Activated naive CD4-positive, alpha-beta T cell treated with anti-CD3 and anti-CD28 coated beads, Interleukin-2, amount 50 U/mL, for 72 hours (primary cell): Measurements from ENCODE around the gene SYNJ2. TPM values are rescaled to one million over a fixed set of nuclear protein-coding genes. Genes with fewer than 3 reads are reported as not detected.

Experiments
- ATAC-seq, 2 donors: fragments of 150-1000 bp; cut with Tn5 transposase; 2 replicates each; pipeline ENCODE4 v1.10.0; 2021; ENCODE audit warnings: mild to moderate bottlenecking in 2 of 2, moderate library complexity in 2 of 2
- DNase-seq, 2 donors: peaks; one replicate each; pipeline ENCODE4 v3.0.0; 2021 to 2022; ENCODE audit warnings: low spot score in 2 of 2
- H3K27ac Mint-ChIP-seq, 2 donors: one replicate each; pipeline ENCODE4 v1.8.0; 2022; ENCODE audit warnings: mild to moderate bottlenecking in 2 of 2, mixed read lengths in 2 of 2
- H3K36me3 Mint-ChIP-seq, 2 donors: one replicate each; pipeline ENCODE4 v1.8.0; 2022; ENCODE audit warnings: mixed read lengths in 2 of 2
- H3K9me3 Mint-ChIP-seq, 2 donors: one replicate each; pipeline ENCODE4 v1.8.0; 2022; ENCODE audit warnings: mixed read lengths in 2 of 2
- total RNA-seq, 2 donors: library from RNA; stranded (reverse); gene quantifications; one replicate each; pipeline ENCODE4 v1.2.3, GENCODE V29; 2022

Gene SYNJ2
- total RNA-seq, 2 donors from 2014 or later: 31.6 to 51.7 TPM

- H3K9me3 Mint-ChIP-seq: no peaks in the 10 kb centered on the region
- no peak overlapping the region for H3K27ac Mint-ChIP-seq
- DNase-seq: no peak
- no peaks in the 10 kb centered on the region for H3K36me3 Mint-ChIP-seq
- ATAC-seq: no peak
Measured at GRCh38 chr6:158060455-158061360, 79.0 kb downstream of the SYNJ2 start.

GRCh38 chr6:158061361-158061708, 79.7 kb downstream of the SYNJ2 start:
- no peak for DNase-seq
- Mint-ChIP-seq H3K36me3 (peaks cover 0 to under 1% of the 10 kb centered on the region in 2 donors), H3K27ac (no peak overlapping the region), H3K9me3 (no peaks in the 10 kb centered on the region)
- ATAC-seq: no peak

DNA sequence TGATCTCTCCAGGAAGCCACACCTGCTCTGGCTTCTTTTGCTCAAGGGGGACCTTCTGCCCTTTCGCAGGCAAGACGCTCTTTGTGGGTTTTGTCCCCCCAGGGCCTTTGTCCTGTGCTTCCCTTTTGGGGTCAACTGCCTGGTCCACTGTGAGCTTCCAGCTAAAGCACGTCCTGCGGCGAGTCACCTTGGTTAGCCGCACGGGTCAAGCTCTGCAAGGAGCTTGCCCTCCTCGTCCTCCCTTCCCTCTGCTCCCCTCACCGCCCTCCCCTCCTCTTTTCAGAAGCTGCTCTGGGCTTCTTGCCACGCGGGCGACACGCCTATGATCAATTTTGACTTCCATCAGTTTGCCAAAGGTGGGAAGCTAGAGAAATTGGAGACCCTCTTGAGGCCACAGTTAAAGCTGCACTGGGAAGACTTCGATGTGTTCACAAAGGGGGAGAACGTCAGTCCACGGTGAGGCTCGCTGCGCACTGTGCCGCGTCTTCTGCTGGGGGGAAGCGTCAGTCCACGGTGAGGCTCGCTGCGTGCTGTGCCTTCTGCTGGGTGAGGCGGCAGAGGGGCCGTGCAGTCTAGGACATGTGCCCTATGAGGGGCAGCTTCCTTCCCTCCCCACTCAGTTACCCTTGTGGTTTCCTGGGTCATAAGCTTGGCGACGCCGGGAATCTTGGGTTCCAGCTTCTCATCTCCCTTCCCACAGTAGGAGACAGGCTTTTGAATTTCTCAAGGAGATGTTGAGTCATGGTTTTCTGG, 80.2 kb downstream of the SYNJ2 start:
- Mint-ChIP-seq H3K27ac (no peak overlapping the region), H3K36me3 (peaks cover 0 to 6% of the 10 kb centered on the region in 2 donors), H3K9me3 (no peaks in the 10 kb centered on the region)
- DNase-seq (no peak), ATAC-seq (no peak)

GRCh38 chr6:158063736-158064135, 82.1 kb downstream of the SYNJ2 start:
- Mint-ChIP-seq H3K36me3 (peaks cover 0 to 14% of the 10 kb centered on the region in 2 donors), H3K9me3 (no peaks in the 10 kb centered on the region), H3K27ac (no peak overlapping the region)
- ATAC-seq: no peak
- DNase-seq: no peak

DNA sequence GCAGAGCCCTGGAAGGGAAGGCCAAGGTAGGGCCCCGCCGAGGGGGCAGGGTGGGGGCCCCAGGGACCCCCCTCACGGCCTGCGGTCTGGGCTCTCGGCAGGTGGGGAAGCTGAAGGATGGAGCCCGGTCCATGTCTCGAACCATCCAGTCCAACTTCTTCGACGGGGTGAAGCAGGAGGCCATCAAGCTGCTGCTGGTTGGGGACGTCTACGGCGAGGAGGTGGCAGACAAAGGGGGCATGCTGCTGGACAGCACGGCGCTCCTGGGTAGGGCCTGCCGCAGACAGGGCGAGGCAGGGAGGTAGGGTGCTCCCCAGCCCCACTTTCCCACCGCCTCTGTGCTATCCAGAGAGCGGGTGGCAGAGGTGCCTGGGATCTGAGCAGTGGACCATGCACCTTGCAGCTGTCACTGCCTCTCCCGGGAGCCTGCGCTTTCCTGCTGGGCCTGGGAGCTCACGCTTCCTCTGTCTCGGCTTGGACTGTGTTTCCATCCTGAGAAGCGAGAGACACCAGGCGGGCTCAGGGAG, 83.1 kb downstream of the SYNJ2 start:
- ATAC-seq (no peak), DNase-seq (no peak)
- no peaks in the 10 kb centered on the region for H3K9me3 Mint-ChIP-seq
- peaks cover 7 to 14% of the 10 kb centered on the region in 2 donors for H3K36me3 Mint-ChIP-seq
- no peak overlapping the region for H3K27ac Mint-ChIP-seq

DNA sequence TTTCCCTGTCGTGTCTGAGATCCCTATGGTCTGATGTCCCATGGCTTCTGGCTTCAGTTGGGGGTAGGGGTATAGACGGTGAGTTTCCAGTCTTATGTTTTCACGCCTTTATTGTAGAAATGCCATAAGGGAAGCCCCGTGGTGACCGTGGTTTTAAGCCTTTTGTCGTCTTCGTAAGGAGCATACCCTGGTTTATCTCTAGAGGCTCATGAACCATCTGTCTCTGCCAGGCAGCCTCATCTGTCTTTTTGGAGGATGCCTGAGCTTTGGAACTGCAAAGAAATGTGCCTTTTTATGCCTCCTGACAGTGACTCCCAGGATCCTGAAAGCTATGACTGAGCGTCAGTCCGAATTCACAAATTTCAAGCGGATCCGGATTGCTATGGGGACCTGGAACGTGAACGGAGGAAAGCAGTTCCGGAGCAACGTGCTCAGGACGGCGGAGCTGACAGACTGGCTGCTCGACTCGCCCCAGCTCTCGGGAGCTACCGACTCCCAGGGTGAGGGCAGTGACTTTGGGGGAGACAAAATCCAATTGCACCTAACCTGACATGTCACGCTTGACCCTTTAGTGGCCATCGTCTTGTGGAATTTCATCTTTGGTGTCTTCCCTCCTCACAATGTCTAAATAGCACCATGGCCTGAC, 84.6 kb downstream of the SYNJ2 start:
- Mint-ChIP-seq H3K27ac (peak overlapping the region in 1 of 2 donors; percentile 58), H3K9me3 (no peaks in the 10 kb centered on the region), H3K36me3 (peaks cover 7 to 14% of the 10 kb centered on the region in 2 donors)
- no peak for ATAC-seq
- DNase-seq: no peak

- DNase-seq: no peak
- no peak for ATAC-seq
- Mint-ChIP-seq H3K27ac (peak overlapping the region; percentile 44 to 67), H3K9me3 (no peaks in the 10 kb centered on the region), H3K36me3 (peaks cover 12 to 21% of the 10 kb centered on the region in 2 donors)
Measured at GRCh38 chr6:158067436-158068015, 85.9 kb downstream of the SYNJ2 start.

- Mint-ChIP-seq H3K36me3 (peaks cover 12 to 22% of the 10 kb centered on the region in 2 donors), H3K9me3 (no peaks in the 10 kb centered on the region), H3K27ac (peak overlapping the region; percentile 60 to 79)
- DNase-seq (peak in 1 of 2 donors; percentile 48), ATAC-seq (peak; percentile 14 to 19)
Measured at GRCh38 chr6:158068156-158068892, 86.7 kb downstream of the SYNJ2 start.

DNA sequence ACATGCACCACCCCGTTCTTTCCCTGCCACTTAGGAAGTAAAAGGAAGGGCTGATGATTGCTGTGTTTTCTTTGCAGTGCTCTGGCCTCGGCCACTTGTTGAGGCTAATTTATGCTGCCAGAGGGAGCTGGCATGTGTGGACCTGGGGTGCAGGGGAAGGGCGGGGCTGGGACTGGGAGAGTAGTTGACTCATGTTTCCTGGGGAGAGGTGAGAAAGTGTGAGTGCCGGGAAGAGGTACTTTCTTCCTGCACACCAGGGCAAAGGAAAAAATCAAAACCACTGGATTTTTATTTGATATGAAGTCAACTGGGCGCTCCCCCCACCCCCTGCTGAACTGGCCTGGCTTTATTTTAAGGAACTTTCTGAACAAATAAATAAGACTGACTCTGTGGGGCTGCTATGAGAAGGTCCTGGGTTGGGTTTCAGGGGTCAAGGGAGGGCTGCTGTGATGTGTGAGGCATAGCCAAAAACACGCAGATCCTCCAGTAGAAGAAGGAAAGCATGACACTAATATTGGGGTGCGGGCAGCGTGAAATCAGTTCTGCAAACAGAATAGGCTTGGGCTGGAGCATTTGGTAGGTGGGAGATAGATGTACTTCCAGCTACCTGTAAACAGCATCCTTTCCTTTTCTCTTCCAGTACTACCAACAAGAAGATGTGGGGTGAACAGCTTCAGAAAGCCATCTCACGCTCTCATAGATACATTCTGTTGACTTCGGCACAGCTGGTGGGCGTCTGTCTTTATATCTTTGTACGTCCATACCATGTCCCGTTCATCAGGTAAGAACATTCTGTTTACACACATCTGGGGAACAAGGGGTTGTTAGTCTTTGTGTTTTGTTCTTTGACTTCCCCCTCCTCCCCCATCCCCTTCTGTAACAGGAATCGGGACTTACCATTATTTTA, 87.5 kb downstream of the SYNJ2 start:
- Mint-ChIP-seq H3K9me3 (no peaks in the 10 kb centered on the region), H3K36me3 (peaks cover 12 to 22% of the 10 kb centered on the region in 2 donors), H3K27ac (peak overlapping the region; percentile 27 to 79)
- DNase-seq (peak in 1 of 2 donors; percentile 52), ATAC-seq (peak; percentile 36 to 53)

GRCh38 chr6:158069800-158070195, 88.1 kb downstream of the SYNJ2 start:
- Mint-ChIP-seq H3K27ac (peak overlapping the region in 1 of 2 donors; percentile 27), H3K36me3 (peaks cover 12 to 22% of the 10 kb centered on the region in 2 donors), H3K9me3 (no peaks in the 10 kb centered on the region)
- DNase-seq (no peak), ATAC-seq (no peak)

DNA sequence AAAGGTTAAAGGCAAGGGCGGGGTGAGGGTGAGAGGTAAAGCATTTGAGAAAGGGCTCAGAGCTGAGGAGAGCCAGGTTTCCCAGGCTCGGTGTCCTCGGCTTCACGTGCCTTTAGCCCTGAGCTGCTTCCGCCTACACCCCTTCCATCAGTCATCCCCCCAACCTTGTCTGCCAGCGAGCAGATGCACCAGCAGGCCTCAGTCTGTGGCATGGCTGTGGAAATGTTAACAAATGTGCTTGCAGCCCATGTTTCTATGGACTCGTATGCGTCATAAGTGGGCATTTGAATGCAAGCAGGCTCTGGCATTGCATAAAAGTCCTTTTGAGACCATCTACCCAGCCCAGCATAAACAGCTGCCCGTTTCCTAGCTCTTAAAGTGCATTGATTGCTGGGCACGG, 88.8 kb downstream of the SYNJ2 start:
- DNase-seq: no peak
- Mint-ChIP-seq H3K27ac (no peak overlapping the region), H3K36me3 (peaks cover 12 to 22% of the 10 kb centered on the region in 2 donors)

GRCh38 chr6:158071121-158072082, 89.7 kb downstream of the SYNJ2 start:
- Mint-ChIP-seq H3K9me3 (no peaks in the 10 kb centered on the region), H3K27ac (peak overlapping the region in 1 of 2 donors; percentile 50), H3K36me3 (peaks cover 19 to 20% of the 10 kb centered on the region in 2 donors)
- ATAC-seq (peak; percentile 10 to 12), DNase-seq (no peak)

More for the DNA sequence above, 88.8 kb downstream of the SYNJ2 start:
- H3K9me3 Mint-ChIP-seq: no peaks in the 10 kb centered on the region
- no peak for ATAC-seq

- Mint-ChIP-seq H3K27ac (peak overlapping the region in 1 of 2 donors; percentile 73), H3K9me3 (no peaks in the 10 kb centered on the region), H3K36me3 (peaks cover 15 to 19% of the 10 kb centered on the region in 2 donors)
- ATAC-seq (peak; percentile 66 to 70), DNase-seq (peak in 1 of 2 donors; percentile 76)
Measured at GRCh38 chr6:158072083-158072721, 90.5 kb downstream of the SYNJ2 start.
